Stimulated activated CD8-positive, alpha-beta memory T cell treated with anti-CD3 and anti-CD28 coated beads, Interleukin-4, amount 100 ng/mL, for 1 hour (primary cell): Measurements from ENCODE around the gene EML3.
"Not testable (repeated sequence)": the region's sequence is repeated elsewhere in the genome, so short reads cannot be mapped to it uniquely, and the experiment has no call there.

Experiments used
- DNase-seq, 2 donors: peaks; one replicate each; pipeline ENCODE4 v3.0.0-alpha.2; 2020; ENCODE audit warnings: low read depth in 2 of 2, low spot score in 1 of 2

EML3 gene

GRCh38 chr11:62621027-62621566 is 8.5 kb upstream of the EML3 start:
- no peak for DNase-seq

- not testable (repeated sequence) for DNase-seq
Observed at GRCh38 chr11:62616957-62617356, 4.4 kb upstream of the EML3 start.

- no peak for DNase-seq
Observed at GRCh38 chr11:62615521-62615920, 2.9 kb upstream of the EML3 start.

GRCh38 chr11:62614275-62614674 is 1.7 kb upstream of the EML3 start:
- no peak for DNase-seq

- DNase-seq: no peak
Observed at GRCh38 chr11:62613291-62613778, 760 bp upstream of the EML3 start.

GRCh38 chr11:62611705-62612365 is 740 bp downstream of the EML3 start:
- no peak for DNase-seq

- no peak for DNase-seq
Observed at GRCh38 chr11:62610814-62611704, 1.5 kb downstream of the EML3 start.

GRCh38 chr11:62610403-62610802 is 2.2 kb downstream of the EML3 start:
- no peak for DNase-seq

- no peak for DNase-seq
Observed at GRCh38 chr11:62608776-62609175, 3.8 kb downstream of the EML3 start.

GRCh38 chr11:62607714-62608113 is 4.9 kb downstream of the EML3 start:
- DNase-seq: no peak

- no peak for DNase-seq
Observed at GRCh38 chr11:62605902-62606301, 6.7 kb downstream of the EML3 start.

GRCh38 chr11:62605467-62605866 is 7.1 kb downstream of the EML3 start:
- DNase-seq: no peak

GRCh38 chr11:62604460-62605120 is 8.0 kb downstream of the EML3 start:
- no peak for DNase-seq

- DNase-seq: no peak
Observed at GRCh38 chr11:62603776-62604299, 8.7 kb downstream of the EML3 start.

- DNase-seq: no peak
Observed at GRCh38 chr11:62603072-62603408, 9.5 kb downstream of the EML3 start.

GRCh38 chr11:62602141-62603071 is 10.2 kb downstream of the EML3 start:
- DNase-seq: no peak

GRCh38 chr11:62601372-62602140 is 11.0 kb downstream of the EML3 start, which contains the start of gene MTA2:
MTA2 (minus strand) TSS chr11:62601865; CDS start chr11:62601450, 415 bp downstream.
- DNase-seq: peak; percentile 98 to 99

GRCh38 chr11:62601122-62601371 is 11.5 kb downstream of the EML3 start:
- DNase-seq: no peak

- no peak for DNase-seq
Observed at GRCh38 chr11:62600367-62601121, 12.0 kb downstream of the EML3 start.
